Colonic mucosa (tissue), 4 donors: ENCODE data around the gene BOK. TPM values are rescaled to one million over a fixed set of nuclear protein-coding genes. Genes with fewer than 3 reads are reported as not detected.

Experiments
- DNase-seq: peaks from one replicate; pipeline ENCODE4 v3.0.0-alpha.2; 2020
- H3K27ac ChIP-seq: fragments of 200-600 bp; one replicate; pipeline ENCODE4 v1.8.0; 2021
- H3K27me3 ChIP-seq: fragments of 200-600 bp; one replicate; pipeline ENCODE4 v1.8.0; 2021
- H3K36me3 ChIP-seq: fragments of 200-600 bp; one replicate; pipeline ENCODE4 v1.8.0; 2021
- H3K4me1 ChIP-seq: fragments of 200-600 bp; one replicate; pipeline ENCODE4 v1.8.0; 2021; ENCODE audit warnings: mild to moderate bottlenecking
- H3K4me3 ChIP-seq: fragments of 200-600 bp; one replicate; pipeline ENCODE4 v1.8.0; 2021
- H3K9ac ChIP-seq, 2 donors: one replicate each; pipeline ENCODE4 v1.7.0; 2013; ENCODE audit warnings: control low read depth in 2 of 2, low read depth in 2 of 2, low read length in 2 of 2
- H3K9me3 ChIP-seq: fragments of 200-600 bp; one replicate; pipeline ENCODE4 v1.8.0; 2021
- CTCF ChIP-seq: fragments of 200-600 bp; IDR thresholded peaks from one replicate; pipeline ENCODE4 v1.8.0; 2022; ENCODE audit warnings: antibody characterized with exemption, mild to moderate bottlenecking
- intact Hi-C: fragments of 100-400 bp; cut with DNase I; formaldehyde crosslinking; loops from one replicate; pipeline ENCODE4 v1.14.1; 2022
- total RNA-seq, 2 donors: library from RNA; stranded (reverse); fragmentation: NEBNext Ultra II Directional in 1 of 2; extraction: Animal tissue kit (Norgen Biotek cat#: 25700) in 1 of 2; gene quantifications; one replicate each; pipeline ENCODE4 v1.2.1, GENCODE V29; 2021
- donor health status: healthy.
- donor health status: DM: no; HTN: no; CAD: no.
- donor health status: DM: no; HTN: no; CAD: no.

BOK gene
- total RNA-seq, 2 donors from 2014 or later, result 8.3 to 14.1 TPM

- Histone ChIP-seq H3K9me3 (no peaks in the 10 kb centered on the region), H3K4me1 (peaks cover 3% of the 10 kb centered on the region), H3K9ac (no peak overlapping the region), H3K27ac (no peak overlapping the region), H3K27me3 (peaks cover 11% of the 10 kb centered on the region), H3K4me3 (no peak overlapping the region), H3K36me3 (no peaks in the 10 kb centered on the region)
- TF ChIP-seq CTCF, result no peak
- no peak for DNase-seq
- intact Hi-C loops, result no loop called here
Observed at GRCh38 chr2:241554610-241555322, 3.8 kb upstream of the BOK start.

- H3K4me3 ChIP-seq, result no peak overlapping the region
- no peak for DNase-seq
- no peaks in the 10 kb centered on the region for H3K9me3 ChIP-seq
- peaks cover 10% of the 10 kb centered on the region for H3K27me3 ChIP-seq
- no peak overlapping the region for H3K9ac ChIP-seq
- no peak overlapping the region for H3K27ac ChIP-seq
- no peak for TF ChIP-seq CTCF
- H3K36me3 ChIP-seq, result no peaks in the 10 kb centered on the region
- intact Hi-C loops, result no loop called here
- peaks cover 3% of the 10 kb centered on the region for H3K4me1 ChIP-seq
Observed at GRCh38 chr2:241555711-241556110, 2.8 kb upstream of the BOK start.

- H3K4me3 ChIP-seq, result no peak overlapping the region
- no peak overlapping the region for H3K9ac ChIP-seq
- TF ChIP-seq CTCF, result no peak
- no peaks in the 10 kb centered on the region for H3K36me3 ChIP-seq
- H3K4me1 ChIP-seq, result peaks cover 3% of the 10 kb centered on the region
- no peaks in the 10 kb centered on the region for H3K9me3 ChIP-seq
- peaks cover 10% of the 10 kb centered on the region for H3K27me3 ChIP-seq
- DNase-seq, result no peak
- intact Hi-C loops, result no loop called here
- no peak overlapping the region for H3K27ac ChIP-seq
Observed at GRCh38 chr2:241556746-241557145, 1.8 kb upstream of the BOK start.

- DNase-seq, result peak; percentile 41
- intact Hi-C loops, result no loop called here
- Histone ChIP-seq H3K4me3 (peak overlapping the region; percentile 71), H3K9ac (peak overlapping the region; percentile 21 to 66), H3K9me3 (no peaks in the 10 kb centered on the region), H3K36me3 (no peaks in the 10 kb centered on the region), H3K4me1 (peaks cover 3% of the 10 kb centered on the region), H3K27ac (peak overlapping the region; percentile 57), H3K27me3 (peaks cover 10% of the 10 kb centered on the region)
- TF ChIP-seq CTCF, result no peak
Observed at GRCh38 chr2:241559323-241560161, 997 bp downstream of the BOK start.

GRCh38 chr2:241560162-241560882 lies 1.8 kb downstream of the BOK start:
- intact Hi-C loops, result no loop called here
- H3K36me3 ChIP-seq, result no peaks in the 10 kb centered on the region
- H3K9me3 ChIP-seq, result no peaks in the 10 kb centered on the region
- DNase-seq, result no peak
- peak overlapping the region; percentile 71 for H3K4me3 ChIP-seq
- H3K4me1 ChIP-seq, result peaks cover 3% of the 10 kb centered on the region
- H3K27ac ChIP-seq, result peak overlapping the region; percentile 57
- peaks cover 10% of the 10 kb centered on the region for H3K27me3 ChIP-seq
- TF ChIP-seq CTCF, result no peak
- peak overlapping the region in 1 of 2 donors; percentile 21 for H3K9ac ChIP-seq
